GM19324 (cell line): ENCODE data around the gene SEMA6D.

ENCODE experiments used
- ATAC-seq: cut with Tn5 transposase; IDR thresholded peaks from one replicate; pipeline ENCODE4 v1.9.1; 2021; ENCODE audit warnings: mild to moderate bottlenecking, moderate library complexity; ENCODE audit not compliant: unreplicated experiment, low FRiP score

The SEMA6D gene

DNA sequence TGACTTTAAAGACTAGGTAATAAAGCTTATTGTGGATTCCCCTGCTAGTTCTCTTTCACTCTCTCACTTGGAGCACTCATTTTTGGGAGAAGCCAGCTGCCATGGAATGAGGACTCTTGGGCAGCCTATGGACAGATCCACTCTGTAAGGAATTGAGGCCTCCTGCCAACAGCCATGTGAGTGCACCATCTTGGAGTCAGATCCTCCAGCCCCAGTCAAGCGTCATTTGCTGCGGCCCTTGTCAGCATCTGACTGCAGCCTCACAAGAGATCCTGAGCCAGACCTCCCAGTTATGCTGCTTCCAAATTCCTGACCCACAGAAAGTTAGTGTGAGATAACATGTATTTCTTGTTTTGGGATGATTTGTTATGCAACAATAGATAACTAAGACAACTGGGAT is 101.9 kb downstream of the SEMA6D start:
- ATAC-seq, result no peak

DNA sequence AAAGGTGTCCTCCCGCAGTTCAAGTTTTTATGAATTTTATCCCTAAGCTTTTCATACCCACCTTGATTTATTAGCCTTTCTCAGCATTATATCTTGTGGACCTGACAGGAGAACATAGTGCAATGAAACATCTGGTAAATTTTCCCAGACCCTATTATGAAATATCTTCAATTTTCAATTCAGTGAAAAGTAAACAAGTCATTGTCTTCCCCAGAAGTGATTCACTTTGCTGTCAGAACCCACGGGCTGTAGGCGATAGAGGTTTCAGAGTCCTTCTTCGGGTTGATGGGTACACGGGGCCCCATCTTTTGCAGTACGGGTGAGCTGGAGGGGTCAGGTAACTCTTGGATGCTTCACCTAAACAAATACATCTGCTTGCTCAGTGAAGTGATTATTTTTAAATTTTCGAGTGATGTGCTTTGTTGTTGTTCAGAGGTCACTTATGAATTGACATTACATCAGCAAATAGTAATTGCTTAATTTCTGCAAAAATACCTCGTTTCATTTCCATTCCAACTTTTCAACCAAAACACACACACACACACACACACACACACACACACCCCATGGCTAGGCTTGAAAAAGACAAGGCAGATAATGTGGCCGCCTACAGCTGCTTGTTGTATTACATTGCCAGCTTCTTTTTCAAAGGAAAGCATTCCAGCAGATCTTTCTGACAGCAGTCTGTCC is 102.9 kb downstream of the SEMA6D start:
- no peak for ATAC-seq

DNA sequence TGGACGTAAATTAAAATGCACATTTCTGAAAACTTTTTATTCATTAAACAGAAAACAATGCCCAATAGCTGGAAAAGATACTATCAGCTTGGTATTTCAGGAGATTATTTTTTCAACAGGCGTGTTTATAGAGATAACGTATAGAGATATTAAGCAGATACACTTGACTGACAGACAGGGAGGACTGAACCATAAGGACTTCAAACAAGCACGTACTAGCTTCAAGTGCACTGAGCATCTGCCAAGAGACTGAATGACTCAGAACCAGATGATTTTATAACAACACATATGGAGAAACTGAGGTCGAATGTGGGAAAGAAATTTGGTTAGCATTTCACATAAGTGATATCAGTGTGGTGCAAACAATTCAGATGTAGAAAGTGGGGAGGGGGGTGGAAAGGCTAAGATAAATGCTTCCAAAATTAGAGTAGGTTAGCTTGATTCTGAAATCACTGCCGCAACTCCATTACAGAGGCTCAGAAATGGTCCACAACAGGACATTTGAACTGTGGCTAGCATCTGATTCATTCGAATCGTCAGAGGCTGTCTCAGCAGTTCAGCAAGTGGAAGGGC is 103.5 kb downstream of the SEMA6D start:
- ATAC-seq, result no peak

DNA sequence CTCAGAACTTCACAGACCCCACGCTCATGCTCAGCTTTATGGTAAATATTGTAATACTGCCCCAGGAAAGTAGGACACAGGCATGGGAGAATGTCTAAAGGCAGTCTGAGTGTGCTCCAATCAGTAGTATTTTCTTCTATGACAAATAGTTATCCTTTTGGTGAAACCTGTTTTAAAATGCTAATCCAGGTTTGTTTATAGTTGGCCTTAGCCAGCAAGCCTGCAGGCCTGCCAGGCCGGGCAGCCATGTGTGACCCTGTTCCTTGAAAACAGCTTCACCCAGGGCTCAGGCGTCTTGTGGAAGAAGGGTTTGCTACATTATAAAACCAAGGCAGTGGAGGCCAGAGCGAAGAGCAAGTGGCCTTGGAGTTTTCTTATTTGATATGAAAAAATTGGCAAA is 104.7 kb downstream of the SEMA6D start:
- no peak for ATAC-seq
